Type B pancreatic cell (in vitro differentiated cells): ENCODE results near the gene THSD4. TPM values are rescaled to one million over a fixed set of nuclear protein-coding genes. Genes with fewer than 3 reads are reported as not detected.

Experiments used
- DNase-seq: peaks from one replicate; pipeline ENCODE4 v3.0.0; 2021; ENCODE audit warnings: mixed read lengths; ENCODE audit not compliant: unreplicated experiment; ENCODE audit errors: extremely low spot score
- H3K27ac Mint-ChIP-seq: 2 replicates; pipeline ENCODE4 v1.8.0; 2021; ENCODE audit warnings: mild to moderate bottlenecking, mixed read lengths
- H3K27me3 Mint-ChIP-seq: 2 replicates; pipeline ENCODE4 v1.8.0; 2021; ENCODE audit warnings: mixed read lengths
- H3K36me3 Mint-ChIP-seq: 2 replicates; pipeline ENCODE4 v1.8.0; 2021; ENCODE audit warnings: mixed read lengths
- H3K4me1 Mint-ChIP-seq: one replicate; pipeline ENCODE4 v1.8.0; 2021; ENCODE audit warnings: mixed read lengths; ENCODE audit not compliant: unreplicated experiment
- H3K4me3 Mint-ChIP-seq: 2 replicates; pipeline ENCODE4 v1.8.0; 2021; ENCODE audit warnings: mild to moderate bottlenecking, mixed read lengths
- H3K9me3 Mint-ChIP-seq: 2 replicates; pipeline ENCODE4 v1.8.0; 2021; ENCODE audit warnings: mixed read lengths
- total RNA-seq: library from RNA; stranded (reverse); gene quantifications from 2 replicates; pipeline ENCODE4 v1.2.1, GENCODE V29; 2021; ENCODE audit warnings: low replicate concordance
- TF ChIP-seq, protein P1 (sequence below): fragments of 200-600 bp; sonication (generic); conservative IDR thresholded peaks from 2 replicates; pipeline ENCODE4 v1.5.0; 2021; ENCODE audit warnings: antibody characterized with exemption, mild to moderate bottlenecking

Gene THSD4
- total RNA-seq, 1 donor from 2014 or later: 43.3 TPM

DNA sequence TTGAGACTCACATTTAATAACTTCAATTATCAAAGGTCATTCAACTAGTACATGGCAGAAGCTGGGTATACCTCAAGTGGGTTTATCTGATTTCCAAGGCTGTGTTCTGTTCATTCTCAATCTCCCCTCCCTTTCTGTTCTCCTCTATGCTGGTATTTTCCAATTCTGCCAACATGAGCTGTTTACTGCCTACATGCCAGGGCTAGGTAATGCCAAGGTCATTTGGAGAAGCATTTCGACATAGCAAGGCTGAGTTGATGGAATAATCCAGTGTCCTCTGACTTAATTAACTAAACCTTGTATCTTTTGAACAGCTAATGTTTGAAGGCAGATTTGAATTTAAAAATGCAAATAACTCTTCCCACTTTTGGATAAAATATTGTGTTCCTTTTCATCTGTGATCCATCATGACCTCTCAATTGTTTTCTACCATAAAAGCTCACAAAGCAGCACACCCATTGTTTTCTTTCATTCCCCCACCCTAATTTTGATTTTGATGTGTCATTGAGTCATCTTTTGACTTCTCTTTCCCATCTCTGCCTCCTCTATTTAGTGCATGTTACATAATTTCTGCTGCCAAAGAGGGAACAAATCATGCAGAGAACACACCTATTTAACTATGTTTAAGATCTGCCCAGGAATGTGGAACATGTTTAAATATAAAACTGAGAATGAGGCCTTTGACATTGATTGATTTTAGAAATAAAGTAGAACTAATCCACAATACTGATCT is 386.2 kb downstream of the THSD4 start:
- Mint-ChIP-seq H3K9me3 (peaks cover 15% of the 10 kb centered on the region), H3K4me1 (peaks cover 13% of the 10 kb centered on the region), H3K27ac (peak overlapping the region; percentile 12), H3K36me3 (peaks cover 9% of the 10 kb centered on the region), H3K27me3 (no peaks in the 10 kb centered on the region), H3K4me3 (no peak overlapping the region)
- TF ChIP-seq, protein P1, sequence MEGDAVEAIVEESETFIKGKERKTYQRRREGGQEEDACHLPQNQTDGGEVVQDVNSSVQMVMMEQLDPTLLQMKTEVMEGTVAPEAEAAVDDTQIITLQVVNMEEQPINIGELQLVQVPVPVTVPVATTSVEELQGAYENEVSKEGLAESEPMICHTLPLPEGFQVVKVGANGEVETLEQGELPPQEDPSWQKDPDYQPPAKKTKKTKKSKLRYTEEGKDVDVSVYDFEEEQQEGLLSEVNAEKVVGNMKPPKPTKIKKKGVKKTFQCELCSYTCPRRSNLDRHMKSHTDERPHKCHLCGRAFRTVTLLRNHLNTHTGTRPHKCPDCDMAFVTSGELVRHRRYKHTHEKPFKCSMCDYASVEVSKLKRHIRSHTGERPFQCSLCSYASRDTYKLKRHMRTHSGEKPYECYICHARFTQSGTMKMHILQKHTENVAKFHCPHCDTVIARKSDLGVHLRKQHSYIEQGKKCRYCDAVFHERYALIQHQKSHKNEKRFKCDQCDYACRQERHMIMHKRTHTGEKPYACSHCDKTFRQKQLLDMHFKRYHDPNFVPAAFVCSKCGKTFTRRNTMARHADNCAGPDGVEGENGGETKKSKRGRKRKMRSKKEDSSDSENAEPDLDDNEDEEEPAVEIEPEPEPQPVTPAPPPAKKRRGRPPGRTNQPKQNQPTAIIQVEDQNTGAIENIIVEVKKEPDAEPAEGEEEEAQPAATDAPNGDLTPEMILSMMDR: no peak
- no peak for DNase-seq

- DNase-seq: no peak
- H3K9me3 Mint-ChIP-seq: peaks cover 17% of the 10 kb centered on the region
- H3K4me3 Mint-ChIP-seq: no peak overlapping the region
- H3K27ac Mint-ChIP-seq: no peak overlapping the region
- peaks cover 13% of the 10 kb centered on the region for H3K4me1 Mint-ChIP-seq
- peaks cover 9% of the 10 kb centered on the region for H3K36me3 Mint-ChIP-seq
- TF ChIP-seq, protein P1: no peak
- H3K27me3 Mint-ChIP-seq: no peaks in the 10 kb centered on the region
Measured at GRCh38 chr15:71502077-71502432, 386.8 kb downstream of the THSD4 start.

DNA sequence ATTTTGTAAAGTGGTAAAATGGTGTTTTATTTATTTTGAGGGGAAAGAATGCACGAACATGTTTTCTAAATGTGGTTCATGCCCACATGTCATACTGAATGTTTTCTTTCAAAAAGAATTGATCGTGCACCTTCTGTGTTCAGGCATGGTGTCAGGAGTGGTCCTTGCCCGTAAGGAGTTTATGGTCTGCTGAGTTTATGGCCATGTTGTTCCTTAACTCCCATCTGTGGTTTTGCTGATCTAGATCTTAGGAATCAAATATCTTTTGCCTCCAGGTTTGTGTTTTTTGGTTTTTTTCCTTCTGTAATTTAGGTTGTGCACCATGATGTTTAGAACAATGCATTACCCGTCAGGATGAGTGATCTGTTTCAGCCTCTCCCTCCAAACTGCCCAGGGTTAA is 390.7 kb downstream of the THSD4 start:
- H3K27ac Mint-ChIP-seq: no peak overlapping the region
- peaks cover 9% of the 10 kb centered on the region for H3K9me3 Mint-ChIP-seq
- DNase-seq: no peak
- peak overlapping the region; percentile 12 for H3K4me3 Mint-ChIP-seq
- peaks cover 3% of the 10 kb centered on the region for H3K27me3 Mint-ChIP-seq
- H3K4me1 Mint-ChIP-seq: peaks cover 26% of the 10 kb centered on the region
- TF ChIP-seq, protein P1: no peak
- H3K36me3 Mint-ChIP-seq: peaks cover 4% of the 10 kb centered on the region

DNA sequence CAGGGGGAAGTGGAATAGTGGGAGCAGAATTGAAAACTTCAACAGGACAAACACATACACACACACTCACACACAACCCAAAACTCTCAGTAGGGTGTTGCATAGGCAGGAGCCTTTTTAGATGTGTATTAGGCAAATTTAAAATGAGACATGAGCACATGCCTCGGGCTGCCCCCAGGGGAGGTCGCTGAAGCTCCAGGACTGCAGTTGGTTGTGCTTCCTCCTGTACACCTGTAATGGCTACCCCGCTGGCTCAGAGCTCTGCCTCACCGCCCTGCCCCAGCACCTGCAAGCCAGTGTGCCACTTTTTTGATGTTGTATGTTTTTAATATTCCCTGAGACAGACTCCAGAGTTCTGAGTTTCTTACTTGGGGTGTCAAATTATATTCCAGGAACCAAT is 391.7 kb downstream of the THSD4 start:
- H3K27ac Mint-ChIP-seq: no peak overlapping the region

GRCh38 chr15:71508081-71508682 is 392.9 kb downstream of the THSD4 start:
- Mint-ChIP-seq H3K27me3 (peaks cover 3% of the 10 kb centered on the region), H3K9me3 (peaks cover 9% of the 10 kb centered on the region), H3K36me3 (peaks cover 4% of the 10 kb centered on the region), H3K27ac (no peak overlapping the region), H3K4me1 (peaks cover 36% of the 10 kb centered on the region), H3K4me3 (no peak overlapping the region)
- no peak for DNase-seq
- TF ChIP-seq, protein P1: no peak

More for the DNA sequence above, 391.7 kb downstream of the THSD4 start:
- Mint-ChIP-seq H3K36me3 (peaks cover 4% of the 10 kb centered on the region), H3K4me1 (peaks cover 26% of the 10 kb centered on the region), H3K9me3 (peaks cover 9% of the 10 kb centered on the region), H3K27me3 (peaks cover 3% of the 10 kb centered on the region), H3K4me3 (no peak overlapping the region)
- DNase-seq: no peak
- TF ChIP-seq, protein P1: no peak
